ENCODE data around the gene JAZF1.
A peak's percentile ranks its signal among the peaks of the same experiment; 100 is the strongest.

Gene JAZF1

GRCh38 chr7:28163949-28164348, 16.6 kb downstream of the JAZF1 start:
- H3K27me3 ChIP-seq (ENCODE audit: control insufficient read depth, insufficient read depth, low read length): no peaks in the 10 kb centered on the region
- no peak overlapping the region for H3K9ac ChIP-seq (ENCODE audit: low read depth, low read length)
- no peaks in the 10 kb centered on the region for H3K9me3 ChIP-seq (replicated peaks; ENCODE audit: low read length)
- H3K4me3 ChIP-seq (ENCODE audit: low read length): no peak overlapping the region
- peaks cover 40% of the 10 kb centered on the region for H3K4me1 ChIP-seq (ENCODE audit: control insufficient read depth, insufficient read depth, low read length)
- H3K4me2 ChIP-seq (ENCODE audit: low read length): no peak overlapping the region
- no peaks in the 10 kb centered on the region for H3K36me3 ChIP-seq (ENCODE audit: insufficient read depth, low read length)

- Histone ChIP-seq H3K9me3 (replicated peaks; ENCODE audit: low read length) (no peaks in the 10 kb centered on the region), H3K4me1 (ENCODE audit: control insufficient read depth, insufficient read depth, low read length) (peaks cover 40% of the 10 kb centered on the region), H3K4me2 (ENCODE audit: low read length) (no peak overlapping the region), H3K36me3 (ENCODE audit: insufficient read depth, low read length) (no peaks in the 10 kb centered on the region), H3K9ac (ENCODE audit: low read depth, low read length) (no peak overlapping the region), H3K4me3 (ENCODE audit: low read length) (no peak overlapping the region), H3K27me3 (ENCODE audit: control insufficient read depth, insufficient read depth, low read length) (no peaks in the 10 kb centered on the region)
These were observed 19.3 kb downstream of the JAZF1 start for GRCh38 chr7:28161331-28161730.

GRCh38 chr7:28160551-28160991, 20.0 kb downstream of the JAZF1 start:
- H3K4me1 ChIP-seq (ENCODE audit: control insufficient read depth, insufficient read depth, low read length): peaks cover 42% of the 10 kb centered on the region
- H3K4me3 ChIP-seq (ENCODE audit: low read length): no peak overlapping the region

GRCh38 chr7:28157831-28158416, 22.7 kb downstream of the JAZF1 start:
- Histone ChIP-seq H3K9me3 (replicated peaks; ENCODE audit: low read length) (no peaks in the 10 kb centered on the region), H3K9ac (ENCODE audit: low read depth, low read length) (no peak overlapping the region), H3K27me3 (ENCODE audit: control insufficient read depth, insufficient read depth, low read length) (no peaks in the 10 kb centered on the region), H3K4me2 (ENCODE audit: low read length) (no peak overlapping the region), H3K4me3 (ENCODE audit: low read length) (no peak overlapping the region), H3K36me3 (ENCODE audit: insufficient read depth, low read length) (no peaks in the 10 kb centered on the region), H3K4me1 (ENCODE audit: control insufficient read depth, insufficient read depth, low read length) (peaks cover 46% of the 10 kb centered on the region)

More at GRCh38 chr7:28160551-28160991, 20.0 kb downstream of the JAZF1 start:
- Histone ChIP-seq H3K4me2 (ENCODE audit: low read length) (no peak overlapping the region), H3K36me3 (ENCODE audit: insufficient read depth, low read length) (no peaks in the 10 kb centered on the region), H3K9ac (ENCODE audit: low read depth, low read length) (no peak overlapping the region), H3K27me3 (ENCODE audit: control insufficient read depth, insufficient read depth, low read length) (no peaks in the 10 kb centered on the region), H3K9me3 (replicated peaks; ENCODE audit: low read length) (no peaks in the 10 kb centered on the region)

GRCh38 chr7:28157076-28157745, 23.4 kb downstream of the JAZF1 start:
- H3K27me3 ChIP-seq (ENCODE audit: control insufficient read depth, insufficient read depth, low read length): no peaks in the 10 kb centered on the region
- no peak overlapping the region for H3K9ac ChIP-seq (ENCODE audit: low read depth, low read length)
- no peak overlapping the region for H3K4me3 ChIP-seq (ENCODE audit: low read length)
- no peaks in the 10 kb centered on the region for H3K36me3 ChIP-seq (ENCODE audit: insufficient read depth, low read length)
- no peak overlapping the region for H3K4me2 ChIP-seq (ENCODE audit: low read length)
- peaks cover 53% of the 10 kb centered on the region for H3K4me1 ChIP-seq (ENCODE audit: control insufficient read depth, insufficient read depth, low read length)
- H3K9me3 ChIP-seq (replicated peaks; ENCODE audit: low read length): no peaks in the 10 kb centered on the region

GRCh38 chr7:28156401-28156800, 24.2 kb downstream of the JAZF1 start:
- H3K9me3 ChIP-seq (replicated peaks; ENCODE audit: low read length): no peaks in the 10 kb centered on the region
- H3K4me2 ChIP-seq (ENCODE audit: low read length): peak overlapping the region; percentile 66
- H3K9ac ChIP-seq (ENCODE audit: low read depth, low read length): no peak overlapping the region
- peak overlapping the region; percentile 29 for H3K4me3 ChIP-seq (ENCODE audit: low read length)
- H3K4me1 ChIP-seq (ENCODE audit: control insufficient read depth, insufficient read depth, low read length): peaks cover 56% of the 10 kb centered on the region
- H3K36me3 ChIP-seq (ENCODE audit: insufficient read depth, low read length): no peaks in the 10 kb centered on the region
- no peaks in the 10 kb centered on the region for H3K27me3 ChIP-seq (ENCODE audit: control insufficient read depth, insufficient read depth, low read length)

GRCh38 chr7:28155964-28156363, 24.6 kb downstream of the JAZF1 start:
- H3K4me1 ChIP-seq (ENCODE audit: control insufficient read depth, insufficient read depth, low read length): peaks cover 56% of the 10 kb centered on the region
- H3K4me3 ChIP-seq (ENCODE audit: low read length): peak overlapping the region; percentile 36

GRCh38 chr7:28155019-28155660, 25.5 kb downstream of the JAZF1 start:
- peak overlapping the region; percentile 11 for H3K9ac ChIP-seq (ENCODE audit: low read depth, low read length)
- H3K4me3 ChIP-seq (ENCODE audit: low read length): peak overlapping the region; percentile 36
- no peaks in the 10 kb centered on the region for H3K9me3 ChIP-seq (replicated peaks; ENCODE audit: low read length)
- H3K4me2 ChIP-seq (ENCODE audit: low read length): peak overlapping the region; percentile 66
- H3K36me3 ChIP-seq (ENCODE audit: insufficient read depth, low read length): no peaks in the 10 kb centered on the region
- peaks cover 49% of the 10 kb centered on the region for H3K4me1 ChIP-seq (ENCODE audit: control insufficient read depth, insufficient read depth, low read length)
- H3K27me3 ChIP-seq (ENCODE audit: control insufficient read depth, insufficient read depth, low read length): no peaks in the 10 kb centered on the region

More at GRCh38 chr7:28155964-28156363, 24.6 kb downstream of the JAZF1 start:
- Histone ChIP-seq H3K36me3 (ENCODE audit: insufficient read depth, low read length) (no peaks in the 10 kb centered on the region), H3K9me3 (replicated peaks; ENCODE audit: low read length) (no peaks in the 10 kb centered on the region), H3K27me3 (ENCODE audit: control insufficient read depth, insufficient read depth, low read length) (no peaks in the 10 kb centered on the region), H3K4me2 (ENCODE audit: low read length) (peak overlapping the region; percentile 66), H3K9ac (ENCODE audit: low read depth, low read length) (no peak overlapping the region)

GRCh38 chr7:28152594-28152993, 28.0 kb downstream of the JAZF1 start:
- H3K4me3 ChIP-seq (ENCODE audit: low read length): no peak overlapping the region
- H3K4me1 ChIP-seq (ENCODE audit: control insufficient read depth, insufficient read depth, low read length): peaks cover 48% of the 10 kb centered on the region
- no peaks in the 10 kb centered on the region for H3K9me3 ChIP-seq (replicated peaks; ENCODE audit: low read length)
- H3K27me3 ChIP-seq (ENCODE audit: control insufficient read depth, insufficient read depth, low read length): no peaks in the 10 kb centered on the region
- peak overlapping the region; percentile 49 for H3K4me2 ChIP-seq (ENCODE audit: low read length)
- H3K36me3 ChIP-seq (ENCODE audit: insufficient read depth, low read length): no peaks in the 10 kb centered on the region
- H3K9ac ChIP-seq (ENCODE audit: low read depth, low read length): no peak overlapping the region

- H3K4me3 ChIP-seq (ENCODE audit: low read length): no peak overlapping the region
- H3K9me3 ChIP-seq (replicated peaks; ENCODE audit: low read length): no peaks in the 10 kb centered on the region
- peak overlapping the region; percentile 49 for H3K4me2 ChIP-seq (ENCODE audit: low read length)
- H3K4me1 ChIP-seq (ENCODE audit: control insufficient read depth, insufficient read depth, low read length): peaks cover 42% of the 10 kb centered on the region
- H3K9ac ChIP-seq (ENCODE audit: low read depth, low read length): peak overlapping the region; percentile 35
- no peaks in the 10 kb centered on the region for H3K36me3 ChIP-seq (ENCODE audit: insufficient read depth, low read length)
- H3K27me3 ChIP-seq (ENCODE audit: control insufficient read depth, insufficient read depth, low read length): no peaks in the 10 kb centered on the region
These were observed 28.6 kb downstream of the JAZF1 start for GRCh38 chr7:28151965-28152364.

GRCh38 chr7:28149291-28150101, 31.1 kb downstream of the JAZF1 start:
- H3K9me3 ChIP-seq (replicated peaks; ENCODE audit: low read length): no peaks in the 10 kb centered on the region
- no peaks in the 10 kb centered on the region for H3K36me3 ChIP-seq (ENCODE audit: insufficient read depth, low read length)
- H3K27me3 ChIP-seq (ENCODE audit: control insufficient read depth, insufficient read depth, low read length): no peaks in the 10 kb centered on the region
- H3K4me1 ChIP-seq (ENCODE audit: control insufficient read depth, insufficient read depth, low read length): peaks cover 17% of the 10 kb centered on the region
- H3K4me3 ChIP-seq (ENCODE audit: low read length): no peak overlapping the region
- H3K9ac ChIP-seq (ENCODE audit: low read depth, low read length): no peak overlapping the region
- no peak overlapping the region for H3K4me2 ChIP-seq (ENCODE audit: low read length)

Measured in skeletal muscle satellite cell (primary cell).